ENCODE results near the gene DPYSL4. TPM values are rescaled to one million over a fixed set of nuclear protein-coding genes. Genes with fewer than 3 reads are reported as not detected.
A peak's percentile ranks its signal among the peaks of the same experiment; 100 is the strongest.

The DPYSL4 gene
- total RNA-seq, 1 experiment from 2014 or later = 1.6 TPM

GRCh38 chr10:132241086-132241485 is 54.3 kb downstream of the DPYSL4 start:
- no peak for DNase-seq (ENCODE audit: low read depth)

GRCh38 chr10:132241496-132241895 is 54.7 kb downstream of the DPYSL4 start:
- no peak for DNase-seq (ENCODE audit: low read depth)

GRCh38 chr10:132242103-132242840 is 55.5 kb downstream of the DPYSL4 start:
- no peak for DNase-seq (ENCODE audit: low read depth)

GRCh38 chr10:132243141-132243540 is 56.4 kb downstream of the DPYSL4 start:
- DNase-seq (ENCODE audit: low read depth) = no peak

- no peak for DNase-seq (ENCODE audit: low read depth)
These were observed 56.9 kb downstream of the DPYSL4 start for GRCh38 chr10:132243626-132244025.

GRCh38 chr10:132245056-132245455 is 58.3 kb downstream of the DPYSL4 start:
- DNase-seq (ENCODE audit: low read depth) = peak; percentile 71

- DNase-seq (ENCODE audit: low read depth) = no peak
These were observed 59.5 kb downstream of the DPYSL4 start for GRCh38 chr10:132246296-132246695.

GRCh38 chr10:132247943-132248342 is 61.2 kb downstream of the DPYSL4 start:
- DNase-seq (ENCODE audit: low read depth) = no peak

- DNase-seq (ENCODE audit: low read depth) = peak; percentile 21
These were observed 61.9 kb downstream of the DPYSL4 start for GRCh38 chr10:132248455-132249225.

GRCh38 chr10:132249226-132249724 is 62.5 kb downstream of the DPYSL4 start:
- no peak for DNase-seq (ENCODE audit: low read depth)

- no peak for DNase-seq (ENCODE audit: low read depth)
These were observed 63.2 kb downstream of the DPYSL4 start for GRCh38 chr10:132249824-132250375.

GRCh38 chr10:132250481-132251475 is 64.0 kb downstream of the DPYSL4 start:
- no peak for DNase-seq (ENCODE audit: low read depth)

- DNase-seq (ENCODE audit: low read depth) = no peak
These were observed 65.2 kb downstream of the DPYSL4 start for GRCh38 chr10:132251928-132252327.

- no peak for DNase-seq (ENCODE audit: low read depth)
These were observed 65.7 kb downstream of the DPYSL4 start for GRCh38 chr10:132252412-132252811.

GRCh38 chr10:132253092-132253687 is 66.4 kb downstream of the DPYSL4 start:
- DNase-seq (ENCODE audit: low read depth) = no peak

- DNase-seq (ENCODE audit: low read depth) = no peak
These were observed 68.1 kb downstream of the DPYSL4 start for GRCh38 chr10:132254841-132255240.

Other genes with a start within 250 kb of the DPYSL4 start
- 314 and 385 TPM in 2 replicates for gene BNIP3, start 205.0 kb upstream of the DPYSL4 start, total RNA-seq (2014; rRNA removed; shearing (Covaris generic))
- gene JAKMIP3, start 121.0 kb upstream of the DPYSL4 start, total RNA-seq (2014; rRNA removed; shearing (Covaris generic)) = not detected in 2 replicates
- 16.6 and 16.7 TPM in 2 replicates for gene STK32C, start 121.0 kb downstream of the DPYSL4 start, total RNA-seq (2014; rRNA removed; shearing (Covaris generic))
- gene LRRC27, start 145.2 kb downstream of the DPYSL4 start, total RNA-seq (2014; rRNA removed; shearing (Covaris generic)) = 3.0 and 4.3 TPM in 2 replicates
- gene PWWP2B, start 210.3 kb downstream of the DPYSL4 start, total RNA-seq (2014; rRNA removed; shearing (Covaris generic)) = 4.7 and 5.2 TPM in 2 replicates

Measured in RPMI7951 (cell line).